HepG2 (cell line): Measurements from ENCODE around the gene SEPTIN10. TPM values are rescaled to one million over a fixed set of nuclear protein-coding genes. Genes with fewer than 3 reads are reported as not detected.

Experiments used
- ARHGAP35 ChIP-seq: sonication (generic); formaldehyde crosslinking; IDR thresholded peaks from 2 replicates; pipeline ENCODE4 v1.9.0; 2022; ENCODE audit warnings: mild to moderate bottlenecking, inconsistent platforms, moderate library complexity, missing genetic modification reagents, borderline replicate concordance
- ARNT ChIP-seq: fragments of 450-650 bp; IDR thresholded peaks from 2 replicates; pipeline ENCODE4 v1.6.1; 2017
- DNMT1 ChIP-seq: sonication (generic); formaldehyde crosslinking; IDR thresholded peaks from 2 replicates; pipeline ENCODE4 v1.5.1; 2020; ENCODE audit warnings: mild to moderate bottlenecking, missing genetic modification reagents
- FOXP1 ChIP-seq, 2 experiments: fragments of 450-650 bp in 1 of 2; IDR thresholded peaks; 2 replicates each; pipeline ENCODE4 v1.6.1; 2017 to 2018; ENCODE audit warnings: antibody characterized with exemption in 1 of 2
- HOXD1 ChIP-seq: sonication (generic); formaldehyde crosslinking; IDR thresholded peaks from 2 replicates; pipeline ENCODE4 v1.5.0; 2020; ENCODE audit warnings: missing genetic modification reagents
- MXI1 ChIP-seq: IDR thresholded peaks from 3 replicates; pipeline ENCODE4 v1.6.1; 2012; ENCODE audit warnings: low read depth, low read length, inconsistent platforms, borderline replicate concordance
- NFIB ChIP-seq: sonication (generic); formaldehyde crosslinking; IDR thresholded peaks from 2 replicates; pipeline ENCODE4 v1.9.0; 2021; ENCODE audit warnings: missing genetic modification reagents, mild to moderate bottlenecking, borderline replicate concordance
- NR2F6 ChIP-seq, 2 experiments: IDR thresholded peaks; 2 replicates each; pipeline ENCODE4 v1.6.1; 2016; ENCODE audit warnings: antibody characterized with exemption in 1 of 2, mild to moderate bottlenecking in 1 of 2
- PCBP1 ChIP-seq: fragments of 200-400 bp; formaldehyde crosslinking; IDR thresholded peaks from 2 replicates; pipeline ENCODE4 v1.6.1; 2017; ENCODE audit warnings: mild to moderate bottlenecking, low read depth, low read length, borderline replicate concordance
- PHF8 ChIP-seq: sonication (generic); formaldehyde crosslinking; IDR thresholded peaks from 2 replicates; pipeline ENCODE4 v1.5.0; 2020; ENCODE audit warnings: missing genetic modification reagents
- PPARG ChIP-seq: conservative IDR thresholded peaks from 2 replicates; pipeline ENCODE4 v1.6.1; 2016; ENCODE audit warnings: missing biosample characterization, missing genetic modification reagents
- RCOR2 ChIP-seq: IDR thresholded peaks from 2 replicates; pipeline ENCODE4 v1.6.1; 2016; ENCODE audit warnings: missing biosample characterization, missing genetic modification reagents
- TIGD3 ChIP-seq: sonication (generic); formaldehyde crosslinking; IDR thresholded peaks from 2 replicates; pipeline ENCODE4 v1.5.1; 2020; ENCODE audit warnings: mild to moderate bottlenecking, missing genetic modification reagents, borderline replicate concordance
- ZFP37 ChIP-seq: sonication (generic); formaldehyde crosslinking; IDR thresholded peaks from 2 replicates; pipeline ENCODE4 v1.4.0; 2020; ENCODE audit warnings: missing genetic modification reagents, borderline replicate concordance
- ZHX2 ChIP-seq, 2 experiments: sonication (generic) in 1 of 2; formaldehyde crosslinking in 1 of 2; IDR thresholded peaks; 2 replicates each; pipeline versions ENCODE4 v1.6.1 to v1.9.0; 2014 to 2022; ENCODE audit warnings: antibody characterized with exemption in 1 of 2, borderline replicate concordance in 1 of 2, inconsistent platforms in 1 of 2, low read depth in 1 of 2, missing genetic modification reagents in 1 of 2
- ZNF17 ChIP-seq: sonication (generic); formaldehyde crosslinking; IDR thresholded peaks from 2 replicates; pipeline ENCODE4 v1.5.0; 2020; ENCODE audit warnings: mild to moderate bottlenecking, missing genetic modification reagents
- ZNF280D ChIP-seq: sonication (generic); formaldehyde crosslinking; IDR thresholded peaks from 2 replicates; pipeline ENCODE4 v1.5.1; 2020; ENCODE audit warnings: mild to moderate bottlenecking, missing genetic modification reagents
- ZNF331 ChIP-seq: sonication (generic); formaldehyde crosslinking; IDR thresholded peaks from 2 replicates; pipeline ENCODE4 v1.4.0; 2020; ENCODE audit warnings: missing genetic modification reagents
- ZNF496 ChIP-seq: sonication (generic); formaldehyde crosslinking; IDR thresholded peaks from 2 replicates; pipeline ENCODE4 v1.8.1; 2023; ENCODE audit warnings: mild to moderate bottlenecking, moderate library complexity, missing genetic modification reagents; ENCODE audit not compliant: insufficient replicate concordance
- polyA plus RNA-seq, 8 experiments: library from polyadenylated mRNA; depleted of rRNA in 3 of 8; stranded (reverse) in 7 of 8; unstranded in 1 of 8; fragments of >200 nt; fragmentation: Illumina TruSeq in 4 of 8; extraction: Trizol in 4 of 8; gene quantifications; 2 replicates each; pipeline versions ENCODE4 v1.2.1 to v1.2.3, GENCODE V29; 2011 to 2016; ENCODE audit warnings: low read depth in 4 of 8, missing spikeins in 1 of 8, mixed read lengths in 1 of 8; ENCODE audit not compliant: insufficient read depth in 1 of 8
- total RNA-seq, 5 experiments: library from RNA; depleted of rRNA; stranded (reverse); fragments of >200 nt; fragmentation: Illumina TruSeq; extraction: Trizol; gene quantifications; 2 replicates each; pipeline ENCODE4 v1.2.3, GENCODE V29; 2016; ENCODE audit warnings: low read depth in 1 of 5

Gene SEPTIN10
- total and polyA plus RNA-seq, 2 of the 13 experiments (the other 11 are each of a cell fraction or from before 2014, with no cell fraction given), result 45.8 to 67.5 TPM

DNA sequence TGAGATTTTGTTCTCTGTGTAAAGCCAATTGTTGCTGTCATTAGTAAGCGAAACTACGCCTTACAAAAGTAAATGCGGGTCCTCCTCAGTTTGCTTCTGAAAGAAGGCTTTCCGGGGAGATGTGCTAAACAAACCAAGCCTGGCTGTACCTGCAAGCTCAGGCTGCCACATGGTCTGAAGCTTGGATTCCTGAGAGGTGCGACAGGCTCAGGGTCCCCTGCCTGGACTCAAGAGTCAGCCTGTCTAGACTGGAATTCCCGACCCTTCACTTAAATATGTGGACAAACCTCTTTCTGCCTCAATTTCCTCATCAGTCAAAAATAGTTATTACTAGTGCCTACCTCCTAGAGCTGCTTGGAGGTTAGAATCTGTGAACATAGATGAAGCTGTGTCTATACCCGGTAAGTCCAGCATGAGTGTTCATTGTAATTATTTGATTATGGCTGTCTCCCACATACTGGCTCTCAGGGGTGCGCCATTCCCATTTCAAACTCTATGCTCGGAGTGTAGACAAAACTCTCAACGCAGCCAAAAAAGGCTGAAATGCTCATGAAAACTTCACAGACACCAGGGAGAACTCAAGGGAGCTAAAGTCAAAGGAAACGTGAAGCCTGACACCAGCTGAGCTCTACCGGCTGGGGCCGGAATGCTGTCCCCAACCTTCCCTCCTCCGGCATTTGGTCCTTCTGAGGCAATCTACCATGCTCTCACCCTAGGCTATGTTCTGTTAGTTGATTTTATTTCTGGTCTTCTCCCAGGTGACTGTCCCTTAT lies 31.8 kb upstream of the SEPTIN10 start (continued):
- TF ChIP-seq ZNF280D (CRISPR knock-in tag), result no peak
- no peak for TF ChIP-seq ARHGAP35
- TF ChIP-seq DNMT1 (CRISPR knock-in tag), result no peak
- TF ChIP-seq ZNF17, result no peak
- no peak for TF ChIP-seq PHF8 (CRISPR knock-in tag)
- peak; percentile 95 for TF ChIP-seq ZFP37
- TF ChIP-seq PPARG, result no peak
- no peak for TF ChIP-seq PCBP1
- TF ChIP-seq NFIB (CRISPR knock-in tag), result no peak
- peak; percentile 54; the same call in 1 of the 2 replicates for TF ChIP-seq ZHX2 (IDR thresholded peaks at IDR 0.05; ENCODE audit: low read depth)
- no peak for TF ChIP-seq ZHX2 (CRISPR knock-in tag; IDR thresholded peaks at IDR 0.05; ENCODE audit: borderline replicate concordance)
- no peak for TF ChIP-seq TIGD3 (CRISPR knock-in tag)
- peak; percentile 40; the same call in 1 of the 2 replicates for TF ChIP-seq ZNF331 (CRISPR knock-in tag)
- TF ChIP-seq ZNF496 (CRISPR knock-in tag), result no peak
- TF ChIP-seq HOXD1 (CRISPR knock-in tag), result no peak
- TF ChIP-seq ARNT, result no peak
- TF ChIP-seq MXI1, result no peak
- no peak for TF ChIP-seq RCOR2 (CRISPR knock-in tag)
- no peak for TF ChIP-seq FOXP1 (IDR thresholded peaks at IDR 0.05)
- TF ChIP-seq FOXP1 (CRISPR knock-in tag; IDR thresholded peaks at IDR 0.05), result no peak
- TF ChIP-seq NR2F6 (IDR thresholded peaks at IDR 0.05), result no peak
- TF ChIP-seq NR2F6 (CRISPR knock-in tag; IDR thresholded peaks at IDR 0.05), result no peak
